NCI-H2171 treated with DMSO at 0.1 percent for 48 hours (cell line): ENCODE results near the gene SELENOW.

Experiments used
- DNase-seq: peaks from one replicate; lab custom pipeline; 2025; lab: John Stamatoyannopoulos, UW

SELENOW gene

GRCh38 chr19:47820410-47820809 is 41.9 kb downstream of the SELENOW start:
- DNase-seq: no peak

- DNase-seq: no peak
Measured at GRCh38 chr19:47821460-47822020, 43.0 kb downstream of the SELENOW start, which contains the start of gene CRX. CRX (plus strand) TSS chr19:47821937; CDS start chr19:47834444, 12,507 bp downstream.

- no peak for DNase-seq
Measured at GRCh38 chr19:47824396-47824795, 45.9 kb downstream of the SELENOW start.

- DNase-seq: no peak
Measured at GRCh38 chr19:47826800-47827199, 48.3 kb downstream of the SELENOW start.

- no peak for DNase-seq
Measured at GRCh38 chr19:47832723-47833122, 54.2 kb downstream of the SELENOW start.
